Mesenchymal stem cell (in vitro differentiated cells and primary cell): ENCODE results near the gene ATP23.

Source experiments
- DNase-seq: peaks from one replicate; pipeline ENCODE4 v3.0.0-alpha.2; 2013
- H2AFZ ChIP-seq: one replicate; pipeline ENCODE4 v1.6.1; 2013; ENCODE audit warnings: low read depth, mild to moderate bottlenecking, control low read depth, inconsistent platforms, low read length, moderate library complexity
- H2AK5ac ChIP-seq: 2 replicates; pipeline ENCODE4 v1.6.1; 2013; ENCODE audit warnings: low read length, moderate library complexity, mild to moderate bottlenecking, inconsistent platforms; ENCODE audit not compliant: severe bottlenecking
- H2BK120ac ChIP-seq: one replicate; pipeline ENCODE4 v1.6.1; 2013; ENCODE audit warnings: low read depth, mild to moderate bottlenecking, inconsistent platforms, low read length, moderate library complexity
- H2BK12ac ChIP-seq, 2 experiments: one replicate each; pipeline ENCODE4 v1.6.1; 2013; ENCODE audit warnings: inconsistent platforms in 2 of 2, low read length in 2 of 2, mild to moderate bottlenecking in 2 of 2, moderate library complexity in 2 of 2, control low read depth in 1 of 2
- H2BK15ac ChIP-seq: one replicate; pipeline ENCODE4 v1.6.1; 2013; ENCODE audit warnings: mild to moderate bottlenecking, low read depth, inconsistent platforms; ENCODE audit not compliant: poor library complexity, severe bottlenecking
- H2BK5ac ChIP-seq: 2 replicates; pipeline ENCODE4 v1.6.1; 2013; ENCODE audit warnings: low read depth, mild to moderate bottlenecking, low read length, control low read depth, inconsistent platforms; ENCODE audit not compliant: poor library complexity, severe bottlenecking
- H3K14ac ChIP-seq, 2 experiments: one replicate each; pipeline ENCODE4 v1.6.1; 2013; ENCODE audit warnings: inconsistent platforms in 2 of 2, low read length in 2 of 2, control low read depth in 1 of 2, mild to moderate bottlenecking in 1 of 2, moderate library complexity in 1 of 2
- H3K18ac ChIP-seq, 2 experiments: one replicate each; pipeline ENCODE4 v1.6.1; 2013; ENCODE audit warnings: inconsistent platforms in 2 of 2, low read length in 2 of 2, control low read depth in 1 of 2, low read depth in 1 of 2, mild to moderate bottlenecking in 1 of 2
- H3K23ac ChIP-seq, 2 experiments: one replicate each; pipeline ENCODE4 v1.6.1; 2013; ENCODE audit warnings: inconsistent platforms in 2 of 2, low read length in 2 of 2, mild to moderate bottlenecking in 2 of 2, moderate library complexity in 2 of 2, control low read depth in 1 of 2
- H3K27ac ChIP-seq: 2 replicates; pipeline ENCODE4 v1.5.1; 2013; ENCODE audit warnings: mild to moderate bottlenecking, moderate library complexity, low read length, control low read depth, inconsistent platforms; ENCODE audit not compliant: poor library complexity, severe bottlenecking
- H3K27me3 ChIP-seq, 2 experiments: 2 replicates each; pipeline versions ENCODE4 v1.6.1 to v1.7.0; 2013; ENCODE audit warnings: low read length in 2 of 2, mild to moderate bottlenecking in 2 of 2, moderate library complexity in 2 of 2, control low read depth in 1 of 2, inconsistent platforms in 1 of 2; ENCODE audit not compliant: control insufficient read depth in 1 of 2, insufficient read depth in 1 of 2
- H3K36me3 ChIP-seq, 2 experiments: 2 replicates each; pipeline versions ENCODE4 v1.6.1 to v1.7.0; 2013; ENCODE audit warnings: low read length in 2 of 2, control low read depth in 1 of 2, inconsistent platforms in 1 of 2, low read depth in 1 of 2, mild to moderate bottlenecking in 1 of 2; ENCODE audit not compliant: insufficient read depth in 2 of 2, control insufficient read depth in 1 of 2
- H3K4ac ChIP-seq, 2 experiments: one replicate each; pipeline ENCODE4 v1.6.1; 2013; ENCODE audit warnings: inconsistent platforms in 2 of 2, low read length in 2 of 2, mild to moderate bottlenecking in 2 of 2, moderate library complexity in 2 of 2, control low read depth in 1 of 2, low read depth in 1 of 2
- H3K4me1 ChIP-seq: 2 replicates; pipeline ENCODE4 v1.6.1; 2013; ENCODE audit warnings: low read depth, low read length, control low read depth; ENCODE audit not compliant: control insufficient read depth, insufficient read depth
- H3K4me2 ChIP-seq: 2 replicates; pipeline ENCODE4 v1.6.1; 2013; ENCODE audit warnings: low read length, mild to moderate bottlenecking, inconsistent platforms; ENCODE audit not compliant: poor library complexity, severe bottlenecking
- H3K4me3 ChIP-seq, 2 experiments: 2 replicates each; pipeline versions ENCODE4 v1.5.1 to v1.7.0; 2013; ENCODE audit warnings: low read length in 2 of 2, mild to moderate bottlenecking in 2 of 2, control low read depth in 1 of 2, low read depth in 1 of 2; ENCODE audit not compliant: insufficient read depth in 1 of 2
- H3K79me1 ChIP-seq: replicated peaks from 2 replicates; pipeline ENCODE4 v1.6.1; 2013; ENCODE audit warnings: mild to moderate bottlenecking, control low read depth, low read length, inconsistent platforms; ENCODE audit not compliant: poor library complexity, severe bottlenecking
- H3K9ac ChIP-seq: 2 replicates; pipeline ENCODE4 v1.7.0; 2013; ENCODE audit warnings: mild to moderate bottlenecking, low read length, moderate library complexity
- H3K9me3 ChIP-seq: 2 replicates; pipeline ENCODE4 v1.7.0; 2013; ENCODE audit warnings: mild to moderate bottlenecking, low read length; ENCODE audit not compliant: control insufficient read depth
- H4K8ac ChIP-seq: one replicate; pipeline ENCODE4 v1.6.1; 2013; ENCODE audit warnings: inconsistent platforms, mild to moderate bottlenecking, low read length, moderate library complexity
- H4K91ac ChIP-seq: one replicate; pipeline ENCODE4 v1.6.1; 2013; ENCODE audit warnings: mild to moderate bottlenecking, low read length, inconsistent platforms
- WGBS: methylation state at CpG from one replicate; pipeline ENCODE4 v1.1.7; 2013; ENCODE audit warnings: mixed read lengths; 5-methylcytosine and 5-hydroxymethylcytosine counted together

The ATP23 gene

DNA sequence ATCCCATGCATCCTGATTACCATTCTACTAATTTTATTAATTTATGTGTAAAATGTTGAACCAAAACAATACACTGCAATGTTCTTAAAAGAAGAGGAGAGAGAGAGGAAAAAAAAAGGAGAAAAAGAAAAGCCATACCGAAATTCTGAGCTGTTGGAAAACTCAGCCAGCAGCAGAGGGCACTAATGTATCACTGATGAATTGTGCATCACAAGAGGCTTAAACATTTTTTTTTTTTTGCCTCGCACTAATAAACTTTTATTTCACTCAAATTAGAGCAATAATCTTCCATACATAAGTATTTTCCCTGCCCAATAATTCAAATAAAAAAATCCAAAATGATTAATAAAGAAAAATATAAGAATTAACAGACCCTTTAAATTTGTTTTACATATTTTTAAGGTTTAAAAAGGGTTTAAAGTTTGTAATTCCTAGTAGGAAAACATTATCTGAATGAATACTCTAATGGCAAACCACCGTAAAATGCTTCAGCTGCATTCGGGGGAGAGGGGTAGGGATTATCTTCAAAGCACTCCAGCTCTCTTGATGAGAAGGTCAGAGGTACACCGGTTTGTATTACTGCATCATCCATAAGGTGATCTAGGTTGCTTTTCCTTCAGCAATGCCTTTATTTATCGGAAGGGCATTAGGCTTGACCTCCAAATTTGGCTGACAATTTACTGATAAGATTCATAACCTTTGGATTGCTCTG lies 41.9 kb downstream of the ATP23 start:
- Histone ChIP-seq H3K23ac (no peak overlapping the region), H3K4me1 (no peaks in the 10 kb centered on the region), H3K9ac (no peak overlapping the region), H3K4ac (no peak overlapping the region), H3K18ac (no peak overlapping the region), H3K36me3 (no peaks in the 10 kb centered on the region), H4K8ac (no peak overlapping the region), H4K91ac (no peak overlapping the region), H2AK5ac (no peak overlapping the region), H3K79me1 (no peaks in the 10 kb centered on the region), H2BK15ac (no peak overlapping the region), H3K27ac (no peak overlapping the region), H2AFZ (no peak overlapping the region), H3K4me2 (no peak overlapping the region), H2BK120ac (no peak overlapping the region), H3K4me3 (no peak overlapping the region), H2BK12ac (no peak overlapping the region), H2BK5ac (no peak overlapping the region), H3K14ac (no peak overlapping the region), H3K9me3 (no peaks in the 10 kb centered on the region), H3K27me3 (peaks cover 0 to 3% of the 10 kb centered on the region in 2 experiments)
- 74% methylated on average over 4 of the region's 6 CpGs for WGBS
- peak; percentile 64 for DNase-seq

DNA sequence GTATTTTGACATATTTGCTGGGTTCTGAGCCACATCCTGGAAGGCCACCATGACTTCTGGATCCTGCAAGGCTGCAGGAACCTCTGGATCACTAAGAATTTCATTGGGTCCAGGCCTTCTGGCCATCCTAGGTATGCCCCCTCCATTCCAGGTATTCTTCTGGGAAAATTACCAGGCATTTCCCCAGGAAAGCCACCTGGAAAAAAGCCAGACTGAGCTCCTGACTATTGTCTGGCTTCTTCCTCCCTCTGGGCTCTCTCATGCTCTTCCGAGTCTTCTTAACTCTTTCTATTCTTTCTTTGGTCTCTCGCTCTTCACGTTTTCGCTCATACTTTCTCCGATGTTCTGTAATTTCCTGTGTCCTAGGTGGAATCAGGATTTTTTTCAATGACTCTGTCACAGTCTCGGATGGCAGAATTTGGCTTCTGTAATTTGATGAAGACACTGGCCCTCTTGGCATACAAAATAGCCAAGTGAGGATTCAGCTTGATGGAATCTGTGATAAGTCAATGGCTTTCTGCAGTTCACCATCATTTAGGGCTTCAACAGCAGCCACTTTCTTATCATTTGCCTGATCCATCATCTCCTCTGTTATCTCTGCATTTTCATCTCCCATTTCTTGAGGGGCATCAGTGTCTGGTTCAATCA lies 42.6 kb downstream of the ATP23 start:
- no peak overlapping the region for H4K8ac ChIP-seq
- H2BK12ac ChIP-seq: no peak overlapping the region
- H3K18ac ChIP-seq: no peak overlapping the region
- H4K91ac ChIP-seq: no peak overlapping the region
- no peak overlapping the region for H2BK120ac ChIP-seq
- no peaks in the 10 kb centered on the region for H3K4me1 ChIP-seq
- H3K4me3 ChIP-seq: no peak overlapping the region
- H2BK15ac ChIP-seq: no peak overlapping the region
- 86% methylated on average over 6 of the region's 6 CpGs for WGBS
- H2AFZ ChIP-seq: no peak overlapping the region
- no peak overlapping the region for H3K27ac ChIP-seq
- H3K79me1 ChIP-seq: no peaks in the 10 kb centered on the region
- DNase-seq: no peak
- H3K14ac ChIP-seq: no peak overlapping the region
- no peak overlapping the region for H3K23ac ChIP-seq
- H3K4ac ChIP-seq: no peak overlapping the region
- H3K27me3 ChIP-seq: peaks cover 0 to 3% of the 10 kb centered on the region in 2 experiments
- H3K9me3 ChIP-seq: no peaks in the 10 kb centered on the region
- peak overlapping the region; percentile 75 for H2AK5ac ChIP-seq
- H2BK5ac ChIP-seq: no peak overlapping the region
- no peaks in the 10 kb centered on the region for H3K36me3 ChIP-seq
- H3K9ac ChIP-seq: no peak overlapping the region
- no peak overlapping the region for H3K4me2 ChIP-seq

DNA sequence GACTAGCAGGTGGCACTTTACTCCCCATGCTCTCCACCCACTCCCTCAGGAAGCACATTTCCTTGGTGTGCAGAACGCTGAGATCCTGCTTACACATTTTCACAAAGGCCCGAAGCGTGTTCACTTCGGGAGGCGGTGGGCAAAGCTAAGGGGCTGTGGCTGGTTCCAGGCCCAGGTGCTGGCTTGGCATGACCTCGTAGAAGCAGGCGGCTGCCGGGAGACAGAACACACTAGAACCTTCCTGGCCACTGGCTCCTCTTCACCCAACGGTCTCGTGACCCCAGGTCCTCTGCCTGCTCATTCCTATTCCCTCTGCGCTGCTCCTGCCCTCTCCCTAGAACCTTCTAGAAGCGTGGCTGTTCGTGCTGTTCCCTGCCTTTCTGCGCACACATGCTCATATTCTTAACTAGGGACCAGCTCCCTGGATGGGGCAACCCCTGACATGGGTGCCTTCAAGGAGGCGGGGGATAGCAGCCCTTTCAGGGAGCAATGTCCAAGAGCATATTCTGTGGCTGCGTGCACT lies 43.3 kb downstream of the ATP23 start:
- no peak overlapping the region for H3K4me3 ChIP-seq
- H2AFZ ChIP-seq: no peak overlapping the region
- no peak overlapping the region for H3K14ac ChIP-seq
- no peak overlapping the region for H3K27ac ChIP-seq
- H2BK5ac ChIP-seq: no peak overlapping the region
- H3K9ac ChIP-seq: no peak overlapping the region
- peak overlapping the region; percentile 15 for H2BK15ac ChIP-seq
- no peak overlapping the region for H4K8ac ChIP-seq
- H3K9me3 ChIP-seq: no peaks in the 10 kb centered on the region
- H3K23ac ChIP-seq: no peak overlapping the region
- no peak for DNase-seq
- no peak overlapping the region for H2BK120ac ChIP-seq
- 95% methylated on average over 15 of the region's 16 CpGs for WGBS
- no peak overlapping the region for H2AK5ac ChIP-seq
- no peaks in the 10 kb centered on the region for H3K4me1 ChIP-seq
- H4K91ac ChIP-seq: no peak overlapping the region
- no peak overlapping the region for H2BK12ac ChIP-seq
- H3K79me1 ChIP-seq: no peaks in the 10 kb centered on the region
- H3K18ac ChIP-seq: no peak overlapping the region
- no peak overlapping the region for H3K4me2 ChIP-seq
- H3K36me3 ChIP-seq: no peaks in the 10 kb centered on the region
- no peak overlapping the region for H3K4ac ChIP-seq
- H3K27me3 ChIP-seq: peaks cover 0 to 3% of the 10 kb centered on the region in 2 experiments

DNA sequence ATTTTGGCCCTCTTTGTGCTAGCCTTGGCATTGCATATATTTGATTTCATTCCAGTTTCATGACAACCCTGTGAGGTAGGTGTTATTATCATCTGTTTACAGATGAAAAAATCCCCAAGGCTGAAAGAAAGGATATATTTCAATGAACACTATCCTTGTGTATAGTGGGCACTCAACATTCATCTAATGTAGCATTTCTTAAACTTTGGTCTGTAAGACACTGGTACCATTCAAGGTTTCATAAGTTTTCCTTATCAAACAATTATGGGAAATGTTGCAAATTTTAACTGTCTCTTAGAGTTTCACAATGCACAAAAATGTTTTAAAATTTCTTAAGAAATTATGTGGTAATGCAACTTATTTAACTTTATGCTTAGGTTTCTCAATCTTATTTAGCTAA lies 44.3 kb downstream of the ATP23 start:
- no peak overlapping the region for H2BK12ac ChIP-seq
- no peak for DNase-seq
- no peak overlapping the region for H3K23ac ChIP-seq
- H3K4me3 ChIP-seq: no peak overlapping the region
- H2AFZ ChIP-seq: no peak overlapping the region
- H3K79me1 ChIP-seq: no peaks in the 10 kb centered on the region
- H3K27me3 ChIP-seq: peaks cover 0 to 3% of the 10 kb centered on the region in 2 experiments
- no peaks in the 10 kb centered on the region for H3K4me1 ChIP-seq
- H2BK120ac ChIP-seq: no peak overlapping the region
- H3K4me2 ChIP-seq: no peak overlapping the region
- H3K36me3 ChIP-seq: no peaks in the 10 kb centered on the region
- no peak overlapping the region for H2BK15ac ChIP-seq
- no peak overlapping the region for H2AK5ac ChIP-seq
- H4K8ac ChIP-seq: no peak overlapping the region
- H3K9me3 ChIP-seq: no peaks in the 10 kb centered on the region
- no peak overlapping the region for H3K18ac ChIP-seq
- H3K4ac ChIP-seq: no peak overlapping the region
- H3K9ac ChIP-seq: no peak overlapping the region
- H3K14ac ChIP-seq: no peak overlapping the region
- no peak overlapping the region for H4K91ac ChIP-seq
- no peak overlapping the region for H3K27ac ChIP-seq
- no peak overlapping the region for H2BK5ac ChIP-seq
